SK-N-SH treated with all-trans-retinoic acid at 6 μM for 48 hours (cell line): ENCODE results near the gene STRBP.

Experiments
- ARNTL ChIP-seq: fragments of 450-650 bp; formaldehyde crosslinking; IDR thresholded peaks from 2 replicates; pipeline ENCODE4 v1.5.0; 2020; ENCODE audit warnings: low read depth, mild to moderate bottlenecking, moderate library complexity, borderline replicate concordance
- BACH2 ChIP-seq: fragments of 250-450 bp; sonication (Bioruptor Pico); IDR thresholded peaks from 2 replicates; pipeline ENCODE4 v1.9.0; 2021; ENCODE audit warnings: mild to moderate bottlenecking, borderline replicate concordance
- CSDC2 ChIP-seq: fragments of 250-450 bp; sonication (Bioruptor Pico); IDR thresholded peaks from 2 replicates; pipeline ENCODE4 v1.5.0; 2020; ENCODE audit warnings: mild to moderate bottlenecking, moderate library complexity
- ESRRG ChIP-seq: fragments of 250-450 bp; sonication (Bioruptor Pico); IDR thresholded peaks from 2 replicates; pipeline ENCODE4 v1.6.1; 2021; ENCODE audit warnings: mild to moderate bottlenecking
- PATZ1 ChIP-seq: fragments of 250-450 bp; sonication (Bioruptor Pico); IDR thresholded peaks from 2 replicates; pipeline ENCODE4 v1.8.0; 2020; ENCODE audit warnings: mild to moderate bottlenecking, moderate library complexity, borderline replicate concordance
- RARB ChIP-seq: fragments of 250-450 bp; sonication (Bioruptor Pico); IDR thresholded peaks from 2 replicates; pipeline ENCODE4 v1.8.0; 2021; ENCODE audit warnings: mild to moderate bottlenecking, moderate library complexity
- SNAI2 ChIP-seq: fragments of 250-450 bp; sonication (Bioruptor Pico); IDR thresholded peaks from 2 replicates; pipeline ENCODE4 v1.5.0; 2020; ENCODE audit warnings: mild to moderate bottlenecking, moderate library complexity
- TCF4 ChIP-seq: fragments of 250-450 bp; sonication (Bioruptor Pico); IDR thresholded peaks from 2 replicates; pipeline ENCODE4 v1.8.0; 2021; ENCODE audit warnings: mild to moderate bottlenecking, moderate library complexity, borderline replicate concordance
- ZC3H10 ChIP-seq: fragments of 250-450 bp; sonication (Bioruptor Pico); IDR thresholded peaks from 2 replicates; pipeline ENCODE4 v1.5.1; 2021; ENCODE audit warnings: mild to moderate bottlenecking, moderate library complexity
- ZFP3 ChIP-seq: fragments of 250-450 bp; sonication (Bioruptor Pico); IDR thresholded peaks from 2 replicates; pipeline ENCODE4 v1.5.0; 2020; ENCODE audit warnings: mild to moderate bottlenecking, moderate library complexity
- ZFP30 ChIP-seq: fragments of 450-650 bp; formaldehyde crosslinking; IDR thresholded peaks from 2 replicates; pipeline ENCODE4 v1.5.0; 2022; ENCODE audit warnings: mild to moderate bottlenecking, moderate library complexity
- ZNF70 ChIP-seq: fragments of 450-650 bp; formaldehyde crosslinking; IDR thresholded peaks from 2 replicates; pipeline ENCODE4 v1.5.0; 2020; ENCODE audit warnings: mild to moderate bottlenecking, moderate library complexity
- ZNF8 ChIP-seq: fragments of 450-650 bp; formaldehyde crosslinking; IDR thresholded peaks from 2 replicates; pipeline ENCODE4 v1.5.0; 2020; ENCODE audit warnings: mild to moderate bottlenecking, moderate library complexity
- TF ChIP-seq, protein P1 (sequence below): fragments of 250-450 bp; sonication (Bioruptor Pico); IDR thresholded peaks from 2 replicates; pipeline ENCODE4 v1.5.1; 2021; ENCODE audit warnings: mild to moderate bottlenecking, moderate library complexity

GRCh38 chr9:123089790-123090189 is 178.6 kb downstream of the STRBP start:
- no peak for TF ChIP-seq CSDC2
- TF ChIP-seq ARNTL (CRISPR knock-in tag), result no peak
- TF ChIP-seq RARB (CRISPR knock-in tag), result no peak
- no peak for TF ChIP-seq PATZ1 (CRISPR knock-in tag)
- no peak for TF ChIP-seq BACH2
- TF ChIP-seq ZFP3, result no peak
- TF ChIP-seq, protein P1, sequence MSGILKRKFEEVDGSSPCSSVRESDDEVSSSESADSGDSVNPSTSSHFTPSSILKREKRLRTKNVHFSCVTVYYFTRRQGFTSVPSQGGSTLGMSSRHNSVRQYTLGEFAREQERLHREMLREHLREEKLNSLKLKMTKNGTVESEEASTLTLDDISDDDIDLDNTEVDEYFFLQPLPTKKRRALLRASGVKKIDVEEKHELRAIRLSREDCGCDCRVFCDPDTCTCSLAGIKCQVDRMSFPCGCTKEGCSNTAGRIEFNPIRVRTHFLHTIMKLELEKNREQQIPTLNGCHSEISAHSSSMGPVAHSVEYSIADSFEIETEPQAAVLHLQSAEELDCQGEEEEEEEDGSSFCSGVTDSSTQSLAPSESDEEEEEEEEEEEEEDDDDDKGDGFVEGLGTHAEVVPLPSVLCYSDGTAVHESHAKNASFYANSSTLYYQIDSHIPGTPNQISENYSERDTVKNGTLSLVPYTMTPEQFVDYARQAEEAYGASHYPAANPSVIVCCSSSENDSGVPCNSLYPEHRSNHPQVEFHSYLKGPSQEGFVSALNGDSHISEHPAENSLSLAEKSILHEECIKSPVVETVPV (CRISPR knock-in tag), result no peak
- TF ChIP-seq ESRRG (CRISPR knock-in tag), result no peak
- no peak for TF ChIP-seq ZFP30 (CRISPR knock-in tag)
- no peak for TF ChIP-seq ZC3H10 (CRISPR knock-in tag)
- no peak for TF ChIP-seq SNAI2 (CRISPR knock-in tag)
- no peak for TF ChIP-seq ZNF70 (CRISPR knock-in tag)
- TF ChIP-seq ZNF8, result no peak
- no peak for TF ChIP-seq TCF4 (CRISPR knock-in tag)
